Astrocyte (in vitro differentiated cells and primary cell): Measurements from ENCODE around the gene ASF1B. TPM values are rescaled to one million over a fixed set of nuclear protein-coding genes. Genes with fewer than 3 reads are reported as not detected.

Source experiments
- DNase-seq: peaks from one replicate; pipeline ENCODE4 v3.0.0-alpha.2; 2010; ENCODE audit warnings: low read depth
- FAIRE-seq: peaks from 2 replicates; lab custom pipeline; 2011; peaks lifted over from hg19 to GRCh38; lab: Jason Lieb, UNC
- H2AFZ ChIP-seq: 2 replicates; pipeline ENCODE4 v1.6.0; 2012; ENCODE audit warnings: low read depth, low read length, inconsistent platforms
- H3K27ac ChIP-seq: 2 replicates; pipeline ENCODE4 v1.5.1; 2011; ENCODE audit warnings: low read depth, low read length, inconsistent platforms
- H3K27me3 ChIP-seq: 2 replicates; pipeline ENCODE4 v1.6.0; 2011; ENCODE audit warnings: low read length, inconsistent platforms; ENCODE audit not compliant: insufficient read depth
- H3K36me3 ChIP-seq: 2 replicates; pipeline ENCODE4 v1.5.1; 2011; ENCODE audit warnings: low read length, inconsistent platforms; ENCODE audit not compliant: insufficient read depth
- H3K4me1 ChIP-seq: 2 replicates; pipeline ENCODE4 v1.5.1; 2011; ENCODE audit warnings: low read length, inconsistent platforms; ENCODE audit not compliant: insufficient read depth
- H3K4me2 ChIP-seq: 2 replicates; pipeline ENCODE4 v1.6.0; 2012; ENCODE audit warnings: low read length, inconsistent platforms
- H3K4me3 ChIP-seq: 2 replicates; pipeline ENCODE4 v1.5.1; 2011; ENCODE audit warnings: low read depth, mild to moderate bottlenecking, low read length, inconsistent platforms; ENCODE audit not compliant: insufficient read depth
- H3K79me2 ChIP-seq: 2 replicates; pipeline ENCODE4 v1.6.0; 2012; ENCODE audit warnings: mild to moderate bottlenecking, low read length, inconsistent platforms; ENCODE audit not compliant: insufficient read depth
- H3K9ac ChIP-seq: 2 replicates; pipeline ENCODE4 v1.6.0; 2012; ENCODE audit warnings: mild to moderate bottlenecking, low read length, inconsistent platforms
- H3K9me3 ChIP-seq: 2 replicates; pipeline ENCODE4 v1.5.1; 2012; ENCODE audit warnings: low read depth, mild to moderate bottlenecking, low read length, inconsistent platforms; ENCODE audit not compliant: insufficient read depth
- H4K20me1 ChIP-seq: 2 replicates; pipeline ENCODE4 v1.6.0; 2012; ENCODE audit warnings: low read length, inconsistent platforms; ENCODE audit not compliant: insufficient read depth
- H3K27ac Mint-ChIP-seq: one replicate; pipeline ENCODE4 v1.8.0; 2021; ENCODE audit warnings: mild to moderate bottlenecking, mixed read lengths; ENCODE audit not compliant: unreplicated experiment
- H3K27me3 Mint-ChIP-seq: one replicate; pipeline ENCODE4 v1.8.0; 2021; ENCODE audit warnings: low read depth, mixed read lengths; ENCODE audit not compliant: unreplicated experiment
- H3K36me3 Mint-ChIP-seq: one replicate; pipeline ENCODE4 v1.8.0; 2021; ENCODE audit warnings: low read depth, mixed read lengths; ENCODE audit not compliant: unreplicated experiment
- H3K4me1 Mint-ChIP-seq: one replicate; pipeline ENCODE4 v1.8.0; 2021; ENCODE audit warnings: low read depth, mixed read lengths; ENCODE audit not compliant: unreplicated experiment
- H3K4me3 Mint-ChIP-seq: one replicate; pipeline ENCODE4 v1.8.0; 2021; ENCODE audit warnings: mild to moderate bottlenecking, moderate library complexity, mixed read lengths; ENCODE audit not compliant: unreplicated experiment
- H3K9me3 Mint-ChIP-seq: one replicate; pipeline ENCODE4 v1.8.0; 2021; ENCODE audit warnings: mild to moderate bottlenecking, mixed read lengths; ENCODE audit not compliant: unreplicated experiment
- CTCF ChIP-seq: IDR thresholded peaks from 2 replicates; pipeline ENCODE4 v1.5.1; 2011; ENCODE audit warnings: low read depth, mild to moderate bottlenecking, inconsistent platforms, low read length, moderate library complexity; ENCODE audit not compliant: insufficient read depth
- EZH2 ChIP-seq: IDR thresholded peaks from 2 replicates; pipeline ENCODE4 v1.6.1; 2012; ENCODE audit warnings: mild to moderate bottlenecking, low read length, inconsistent platforms; ENCODE audit not compliant: insufficient read depth
- total RNA-seq: library from RNA; stranded (reverse); gene quantifications from 2 replicates; pipeline ENCODE4 v1.2.1, GENCODE V29; 2021

Gene ASF1B
- total RNA-seq, 1 donor from 2014 or later, result 1.9 TPM

GRCh38 chr19:14149509-14149994 is 13.2 kb upstream of the ASF1B start:
- H3K27me3 ChIP-seq, result no peaks in the 10 kb centered on the region
- no peak overlapping the region for H3K4me3 Mint-ChIP-seq
- peaks cover 5% of the 10 kb centered on the region for H3K36me3 Mint-ChIP-seq
- H4K20me1 ChIP-seq, result peaks cover 31% of the 10 kb centered on the region
- peak overlapping the region; percentile 20 for H2AFZ ChIP-seq
- no peak overlapping the region for H3K27ac Mint-ChIP-seq
- no peaks in the 10 kb centered on the region for H3K36me3 ChIP-seq
- H3K27ac ChIP-seq, result no peak overlapping the region
- H3K27me3 Mint-ChIP-seq, result no peaks in the 10 kb centered on the region
- FAIRE-seq, result no peak
- no peak for DNase-seq
- TF ChIP-seq EZH2 (no peak), CTCF (no peak)
- no peaks in the 10 kb centered on the region for H3K9me3 ChIP-seq
- peak overlapping the region; percentile 64 for H3K4me2 ChIP-seq
- peaks cover 9% of the 10 kb centered on the region for H3K79me2 ChIP-seq
- no peak overlapping the region for H3K4me3 ChIP-seq
- H3K4me1 Mint-ChIP-seq, result peaks cover 22% of the 10 kb centered on the region
- peak overlapping the region; percentile 43 for H3K9ac ChIP-seq
- H3K4me1 ChIP-seq, result peaks cover 10% of the 10 kb centered on the region
- H3K9me3 Mint-ChIP-seq, result no peaks in the 10 kb centered on the region

- Mint-ChIP-seq H3K4me1 (peaks cover 22% of the 10 kb centered on the region), H3K9me3 (no peaks in the 10 kb centered on the region), H3K36me3 (peaks cover 5% of the 10 kb centered on the region), H3K27me3 (no peaks in the 10 kb centered on the region), H3K27ac (no peak overlapping the region), H3K4me3 (no peak overlapping the region)
- no peaks in the 10 kb centered on the region for H3K36me3 ChIP-seq
- H3K27ac ChIP-seq, result no peak overlapping the region
- peak overlapping the region; percentile 43 for H3K9ac ChIP-seq
- DNase-seq (no peak), FAIRE-seq (no peak)
- no peaks in the 10 kb centered on the region for H3K9me3 ChIP-seq
- peaks cover 31% of the 10 kb centered on the region for H4K20me1 ChIP-seq
- peaks cover 10% of the 10 kb centered on the region for H3K4me1 ChIP-seq
- peak overlapping the region; percentile 47 for H2AFZ ChIP-seq
- no peak for TF ChIP-seq CTCF
- no peak for TF ChIP-seq EZH2
- no peaks in the 10 kb centered on the region for H3K27me3 ChIP-seq
- peak overlapping the region; percentile 64 for H3K4me2 ChIP-seq
- H3K4me3 ChIP-seq, result no peak overlapping the region
- peaks cover 9% of the 10 kb centered on the region for H3K79me2 ChIP-seq
Observed at GRCh38 chr19:14148751-14149410, 12.5 kb upstream of the ASF1B start.
